HFF-Myc (cell line): ENCODE data around the gene GLRX5.

Source experiments
- DNase-seq: peaks from one replicate; pipeline ENCODE4 v3.0.0-alpha.2; 2011; ENCODE audit warnings: low read depth; ENCODE audit errors: extremely low read depth
- H3K4me3 ChIP-seq: replicated peaks from 2 replicates; pipeline ENCODE4 v1.5.1; 2011; ENCODE audit warnings: low read depth, mild to moderate bottlenecking, control low read depth, low read length
- TF ChIP-seq, protein P1 (sequence below): IDR thresholded peaks from 2 replicates; pipeline ENCODE4 v1.5.1; 2012; ENCODE audit warnings: mild to moderate bottlenecking, low read depth, low read length, control low read depth; ENCODE audit errors: missing control alignments

The GLRX5 gene

DNA sequence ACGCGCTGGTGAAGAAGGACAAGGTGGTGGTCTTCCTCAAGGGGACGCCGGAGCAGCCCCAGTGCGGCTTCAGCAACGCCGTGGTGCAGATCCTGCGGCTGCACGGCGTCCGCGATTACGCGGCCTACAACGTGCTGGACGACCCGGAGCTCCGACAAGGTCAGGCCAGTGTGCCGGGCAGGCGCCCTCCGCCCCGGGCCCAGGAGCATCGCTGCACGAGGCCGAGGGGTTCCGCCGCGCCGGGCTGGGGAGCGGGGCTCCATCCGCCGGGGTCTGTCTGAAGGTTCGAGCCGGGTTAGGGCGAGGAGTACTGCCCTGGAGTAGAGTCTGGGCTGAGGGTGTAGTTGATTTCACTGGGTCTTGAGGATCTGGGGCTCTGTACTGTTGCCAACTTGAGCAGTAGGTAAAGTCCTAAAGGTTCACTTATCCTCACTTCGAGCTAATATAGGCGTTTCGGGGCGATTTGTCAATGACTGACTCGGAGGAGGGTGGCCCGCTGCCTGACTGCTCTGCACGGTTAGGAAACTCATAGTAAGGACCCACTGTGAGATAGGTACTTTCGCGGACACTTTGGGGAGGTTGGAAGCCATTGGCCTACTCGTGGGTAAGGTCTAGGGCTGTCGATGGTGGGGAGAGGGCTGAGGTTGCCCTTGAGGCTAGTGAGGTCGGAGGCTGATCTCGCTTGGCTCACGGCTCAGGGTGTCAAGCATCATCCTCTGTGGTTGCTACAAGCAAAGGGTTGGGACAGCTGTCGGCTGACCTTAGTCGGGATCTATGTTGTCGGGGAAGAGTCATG lies 574 bp downstream of the GLRX5 start:
- no peak for DNase-seq
- H3K4me3 ChIP-seq = peak overlapping the region; percentile 93
- TF ChIP-seq, protein P1, sequence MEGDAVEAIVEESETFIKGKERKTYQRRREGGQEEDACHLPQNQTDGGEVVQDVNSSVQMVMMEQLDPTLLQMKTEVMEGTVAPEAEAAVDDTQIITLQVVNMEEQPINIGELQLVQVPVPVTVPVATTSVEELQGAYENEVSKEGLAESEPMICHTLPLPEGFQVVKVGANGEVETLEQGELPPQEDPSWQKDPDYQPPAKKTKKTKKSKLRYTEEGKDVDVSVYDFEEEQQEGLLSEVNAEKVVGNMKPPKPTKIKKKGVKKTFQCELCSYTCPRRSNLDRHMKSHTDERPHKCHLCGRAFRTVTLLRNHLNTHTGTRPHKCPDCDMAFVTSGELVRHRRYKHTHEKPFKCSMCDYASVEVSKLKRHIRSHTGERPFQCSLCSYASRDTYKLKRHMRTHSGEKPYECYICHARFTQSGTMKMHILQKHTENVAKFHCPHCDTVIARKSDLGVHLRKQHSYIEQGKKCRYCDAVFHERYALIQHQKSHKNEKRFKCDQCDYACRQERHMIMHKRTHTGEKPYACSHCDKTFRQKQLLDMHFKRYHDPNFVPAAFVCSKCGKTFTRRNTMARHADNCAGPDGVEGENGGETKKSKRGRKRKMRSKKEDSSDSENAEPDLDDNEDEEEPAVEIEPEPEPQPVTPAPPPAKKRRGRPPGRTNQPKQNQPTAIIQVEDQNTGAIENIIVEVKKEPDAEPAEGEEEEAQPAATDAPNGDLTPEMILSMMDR = no peak

DNA sequence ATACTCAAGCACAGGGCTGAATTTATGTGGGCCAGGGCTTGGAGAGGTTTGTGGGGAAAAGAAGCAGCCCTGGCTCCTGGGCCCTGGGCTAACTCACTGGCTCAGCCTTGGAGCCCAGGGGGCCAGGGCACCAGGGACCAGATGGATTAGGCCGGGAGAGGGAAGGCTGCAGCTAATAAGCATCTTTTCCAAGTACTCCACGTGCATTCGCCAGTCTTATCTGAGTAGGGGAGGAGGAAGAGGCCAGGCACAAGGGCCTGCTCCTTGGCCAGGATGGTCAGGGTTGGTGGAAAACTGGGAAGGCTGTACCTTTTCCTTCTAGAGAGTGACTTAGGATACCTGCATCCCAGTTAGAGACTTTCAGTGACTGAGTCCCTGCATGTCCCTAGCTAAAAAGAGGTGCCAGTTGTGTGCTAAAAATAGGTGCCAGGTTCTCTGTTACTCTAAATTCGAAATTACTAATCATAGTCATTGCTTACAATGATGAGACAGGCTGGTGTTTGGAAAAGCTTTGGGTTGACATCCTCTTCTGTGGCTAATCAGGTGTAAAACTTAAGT lies 1.3 kb downstream of the GLRX5 start:
- DNase-seq = no peak
- H3K4me3 ChIP-seq = peak overlapping the region; percentile 93
- TF ChIP-seq, protein P1 = no peak

DNA sequence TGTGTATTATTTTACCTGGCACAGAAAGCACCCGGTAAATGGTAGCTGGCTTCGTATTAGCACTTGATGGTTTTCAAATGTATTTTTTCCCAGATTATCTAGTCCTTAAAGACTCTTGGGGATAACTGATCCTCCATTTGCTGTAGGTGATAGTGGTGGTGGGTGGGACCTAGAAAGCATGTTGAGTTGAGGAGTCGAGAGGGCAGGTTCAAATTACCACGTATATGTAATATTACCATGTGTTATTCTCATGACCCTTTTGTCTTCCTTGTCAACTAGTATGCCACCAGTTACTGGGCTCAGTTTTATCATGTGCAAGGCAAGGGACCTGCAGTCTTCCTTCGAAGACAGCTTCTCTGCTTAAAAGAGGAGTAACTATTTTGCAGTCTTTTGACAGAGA lies 1.8 kb downstream of the GLRX5 start:
- no peak for DNase-seq
- TF ChIP-seq, protein P1 = no peak
- H3K4me3 ChIP-seq = peak overlapping the region; percentile 93

DNA sequence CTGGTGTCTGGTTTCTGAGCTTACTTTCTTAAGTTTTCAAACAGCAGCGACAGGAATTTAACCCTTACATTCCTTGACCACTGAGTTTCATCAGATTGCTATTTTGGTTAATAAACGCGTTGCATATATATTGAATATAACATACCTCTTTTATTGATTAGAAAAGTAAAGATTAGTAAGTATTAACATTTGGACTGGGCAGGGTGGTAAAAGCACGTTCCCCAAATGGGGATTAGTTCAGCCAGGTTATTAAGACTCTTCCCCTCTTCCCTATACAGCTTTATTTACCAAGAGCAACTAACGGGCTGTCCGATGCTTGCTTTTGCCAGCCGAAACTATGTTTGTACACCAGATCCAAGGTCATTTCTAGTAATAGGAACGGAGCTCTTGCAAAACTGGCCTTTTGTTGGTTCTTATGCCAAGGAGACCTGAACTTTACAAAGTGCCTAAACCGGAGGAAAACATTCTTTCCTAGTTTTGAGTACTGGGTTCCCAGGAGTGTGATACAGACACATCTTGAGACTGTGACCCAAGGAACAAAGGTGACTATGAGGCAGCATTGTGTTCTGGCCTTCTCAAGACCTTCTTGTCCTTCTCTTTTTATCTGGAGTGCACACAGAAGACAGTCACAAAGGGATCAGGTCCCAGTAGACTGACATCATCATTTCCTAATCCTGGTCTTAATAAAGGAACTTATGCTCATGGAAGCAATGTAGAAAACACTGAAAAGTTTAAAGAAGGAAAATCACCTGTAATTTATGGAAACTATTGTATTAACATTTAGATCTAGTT lies 2.6 kb downstream of the GLRX5 start:
- no peak for DNase-seq

DNA sequence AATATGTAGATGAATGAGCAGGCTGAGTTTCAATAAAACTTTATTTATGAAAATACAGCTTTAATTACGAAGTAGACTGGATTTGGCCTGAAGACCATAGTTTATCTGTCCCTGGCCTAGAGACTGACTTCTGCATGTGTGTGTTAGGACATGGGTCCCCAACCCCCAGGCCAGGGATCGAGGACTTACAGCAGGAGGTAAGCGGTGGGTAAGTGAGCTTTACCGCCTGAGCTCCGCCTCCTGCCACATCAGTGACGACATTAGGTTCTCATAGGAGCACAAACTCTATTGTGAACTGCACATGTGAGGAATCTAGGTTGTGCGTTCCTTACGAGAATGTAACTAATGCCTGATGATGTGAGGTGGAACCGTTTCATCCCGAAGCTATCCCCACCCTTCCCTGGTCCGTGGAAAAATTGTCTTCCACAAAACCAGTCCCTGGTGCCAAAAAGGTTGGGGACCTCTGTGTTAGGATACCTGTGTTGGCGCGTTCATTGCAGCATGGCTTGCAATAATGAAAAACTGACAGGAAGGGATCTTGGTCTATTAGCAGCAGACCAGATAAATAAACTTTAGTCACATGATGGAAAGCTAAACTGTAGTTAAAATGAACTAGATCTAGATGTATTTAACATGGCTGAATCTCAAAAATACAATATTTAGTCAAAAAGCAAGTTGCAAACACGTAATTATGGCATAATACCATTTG lies 4.1 kb downstream of the GLRX5 start:
- TF ChIP-seq, protein P1 = no peak
- no peak for DNase-seq
- no peak overlapping the region for H3K4me3 ChIP-seq

More for the DNA sequence above, 2.6 kb downstream of the GLRX5 start:
- TF ChIP-seq, protein P1 = no peak
- H3K4me3 ChIP-seq = peak overlapping the region; percentile 93; the same call in 1 of the 2 replicates

DNA sequence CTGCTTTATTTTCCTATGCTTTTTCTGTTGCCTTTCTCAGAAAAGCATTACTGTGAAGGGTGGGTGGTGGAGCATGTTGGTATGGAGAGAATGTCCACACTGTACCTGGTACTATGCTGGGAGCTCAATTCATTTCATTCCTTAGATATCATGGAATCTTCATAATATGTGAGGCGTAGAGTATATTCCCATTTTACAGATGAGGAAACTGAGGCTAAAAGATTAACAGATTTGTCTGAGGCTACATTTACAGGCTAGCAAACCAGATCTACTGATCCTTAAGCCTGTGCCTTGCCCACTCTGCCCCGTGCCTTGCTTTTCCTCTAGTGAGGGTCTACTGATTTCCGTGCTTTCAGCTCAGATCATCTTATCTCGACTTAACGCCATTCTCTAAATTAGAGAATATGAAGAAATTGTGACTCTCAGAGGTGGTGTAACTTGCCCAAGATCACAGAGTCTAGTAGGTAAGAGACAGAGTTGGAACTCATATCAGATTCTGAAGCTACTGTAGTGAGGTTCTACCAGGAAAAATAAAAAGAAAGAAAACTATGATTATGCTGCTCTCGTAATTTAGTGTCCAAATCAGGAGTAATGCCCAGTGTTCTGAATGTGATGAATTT lies 5.5 kb downstream of the GLRX5 start:
- DNase-seq = no peak
- TF ChIP-seq, protein P1 = no peak
- H3K4me3 ChIP-seq = no peak overlapping the region
